HEK293 (cell line): Measurements from ENCODE around the gene KCNIP4.

ENCODE experiments used
- CTCF ChIA-PET: fragments of 350-600 bp; formaldehyde crosslinking; extraction: SDS; loops from one replicate; lab custom pipeline; 2021; ENCODE audit warnings: antibody characterized with exemption; lab: Yijun Ruan, JAX
- POLR2A ChIA-PET: fragments of 300-600 bp; formaldehyde crosslinking; extraction: SDS; loops from one replicate; lab custom pipeline; 2020; ENCODE audit warnings: antibody characterized with exemption, inconsistent platforms; lab: Yijun Ruan, JAX
- H3K27ac ChIP-seq: fragments of 200-500 bp; sonication (Bioruptor generic); 2 replicates; pipeline ENCODE4 v1.5.1; 2014; ENCODE audit warnings: low read depth, low read length, control low read depth, inconsistent platforms; ENCODE audit errors: extremely low read depth
- H3K36me3 ChIP-seq, 2 experiments: fragments of 200-500 bp in 1 of 2; sonication (Bioruptor generic) in 1 of 2; 1 replicate in 1 of 2; 2 replicates in 1 of 2; pipeline ENCODE4 v1.5.1; 2014 to 2017; ENCODE audit warnings: inconsistent platforms in 2 of 2, low read length in 2 of 2; ENCODE audit not compliant: control insufficient read depth in 2 of 2, insufficient read depth in 1 of 2
- H3K4me1 ChIP-seq: fragments of 200-500 bp; sonication (Bioruptor generic); 2 replicates; pipeline ENCODE4 v1.5.1; 2014; ENCODE audit warnings: mild to moderate bottlenecking, low read length, inconsistent platforms; ENCODE audit not compliant: control insufficient read depth, insufficient read depth
- H3K4me3 ChIP-seq: 2 replicates; pipeline ENCODE4 v1.5.1; 2011; ENCODE audit warnings: low read depth, mild to moderate bottlenecking, control low read depth, low read length, moderate library complexity
- H3K9me3 ChIP-seq: fragments of 200-500 bp; sonication (Bioruptor generic); 2 replicates; pipeline ENCODE4 v1.5.1; 2014; ENCODE audit warnings: low read depth, low read length, inconsistent platforms; ENCODE audit not compliant: control insufficient read depth, insufficient read depth
- GLI4 ChIP-seq: fragments of 450-650 bp; formaldehyde crosslinking; IDR thresholded peaks from 2 replicates; pipeline ENCODE4 v1.5.1; 2016; ENCODE audit warnings: missing biosample characterization, missing genetic modification characterization
- KLF10 ChIP-seq: fragments of 450-650 bp; IDR thresholded peaks from 2 replicates; pipeline ENCODE4 v1.5.1; 2018; ENCODE audit warnings: missing biosample characterization, mild to moderate bottlenecking, missing genetic modification characterization
- KLF8 ChIP-seq: fragments of 450-650 bp; formaldehyde crosslinking; IDR thresholded peaks from 2 replicates; pipeline ENCODE4 v1.5.1; 2016; ENCODE audit warnings: missing biosample characterization, missing genetic modification characterization
- KLF9 ChIP-seq: fragments of 450-650 bp; formaldehyde crosslinking; IDR thresholded peaks from 2 replicates; pipeline ENCODE4 v1.5.1; 2016; ENCODE audit warnings: missing biosample characterization, missing genetic modification characterization, low read depth
- OSR2 ChIP-seq: fragments of 450-650 bp; formaldehyde crosslinking; IDR thresholded peaks from 2 replicates; pipeline ENCODE4 v1.5.1; 2016; ENCODE audit warnings: missing biosample characterization, missing genetic modification characterization
- ZBTB20 ChIP-seq: fragments of 450-650 bp; formaldehyde crosslinking; IDR thresholded peaks from 2 replicates; pipeline ENCODE4 v1.5.1; 2016; ENCODE audit warnings: missing biosample characterization, missing genetic modification characterization
- ZBTB7A ChIP-seq: fragments of 450-650 bp; formaldehyde crosslinking; IDR thresholded peaks from 2 replicates; pipeline ENCODE4 v1.5.1; 2016; ENCODE audit warnings: low read depth, missing biosample characterization, missing genetic modification characterization
- ZNF138 ChIP-seq: fragments of 450-650 bp; formaldehyde crosslinking; IDR thresholded peaks from 2 replicates; pipeline ENCODE4 v1.5.1; 2016; ENCODE audit warnings: missing biosample characterization, missing genetic modification characterization, borderline replicate concordance
- ZNF184 ChIP-seq: fragments of 450-650 bp; IDR thresholded peaks from 2 replicates; pipeline ENCODE4 v1.5.1; 2018; ENCODE audit warnings: missing biosample characterization, mild to moderate bottlenecking, missing genetic modification characterization
- ZNF248 ChIP-seq: fragments of 450-650 bp; formaldehyde crosslinking; IDR thresholded peaks from 2 replicates; pipeline ENCODE4 v1.5.1; 2017; ENCODE audit warnings: missing biosample characterization, missing genetic modification characterization
- ZNF341 ChIP-seq: fragments of 450-650 bp; formaldehyde crosslinking; IDR thresholded peaks from 2 replicates; pipeline ENCODE4; 2016; ENCODE audit warnings: low read depth, missing biosample characterization, missing genetic modification characterization
- ZNF354C ChIP-seq: fragments of 450-650 bp; formaldehyde crosslinking; IDR thresholded peaks from 2 replicates; pipeline ENCODE4 v1.5.1; 2016; ENCODE audit warnings: missing biosample characterization, missing genetic modification characterization, low read depth, borderline replicate concordance
- ZNF404 ChIP-seq: fragments of 450-650 bp; formaldehyde crosslinking; IDR thresholded peaks from 2 replicates; pipeline ENCODE4 v1.5.1; 2017; ENCODE audit warnings: missing biosample characterization, missing genetic modification characterization
- ZNF426 ChIP-seq: fragments of 450-650 bp; formaldehyde crosslinking; IDR thresholded peaks from 2 replicates; pipeline ENCODE4 v1.5.1; 2017; ENCODE audit warnings: missing biosample characterization, missing genetic modification characterization, mild to moderate bottlenecking, inconsistent platforms, moderate library complexity
- ZNF521 ChIP-seq: fragments of 450-650 bp; formaldehyde crosslinking; IDR thresholded peaks from 2 replicates; pipeline ENCODE4 v1.5.1; 2017; ENCODE audit warnings: missing biosample characterization, mild to moderate bottlenecking, missing genetic modification characterization
- TF ChIP-seq, protein P1 (sequence below): fragments of 450-650 bp; formaldehyde crosslinking; conservative IDR thresholded peaks from 2 replicates; pipeline ENCODE4 v1.5.1; 2016; ENCODE audit warnings: low read depth, missing biosample characterization, missing genetic modification characterization
- TF ChIP-seq, protein P2 (sequence below): fragments of 450-650 bp; formaldehyde crosslinking; IDR thresholded peaks from 2 replicates; pipeline ENCODE4 v1.5.1; 2016; ENCODE audit warnings: missing biosample characterization, missing genetic modification characterization
- TF ChIP-seq, protein P3 (sequence below): fragments of 450-650 bp; formaldehyde crosslinking; IDR thresholded peaks from 2 replicates; pipeline ENCODE4 v1.5.1; 2016; ENCODE audit warnings: missing biosample characterization, missing genetic modification characterization, low read depth

The KCNIP4 gene

DNA sequence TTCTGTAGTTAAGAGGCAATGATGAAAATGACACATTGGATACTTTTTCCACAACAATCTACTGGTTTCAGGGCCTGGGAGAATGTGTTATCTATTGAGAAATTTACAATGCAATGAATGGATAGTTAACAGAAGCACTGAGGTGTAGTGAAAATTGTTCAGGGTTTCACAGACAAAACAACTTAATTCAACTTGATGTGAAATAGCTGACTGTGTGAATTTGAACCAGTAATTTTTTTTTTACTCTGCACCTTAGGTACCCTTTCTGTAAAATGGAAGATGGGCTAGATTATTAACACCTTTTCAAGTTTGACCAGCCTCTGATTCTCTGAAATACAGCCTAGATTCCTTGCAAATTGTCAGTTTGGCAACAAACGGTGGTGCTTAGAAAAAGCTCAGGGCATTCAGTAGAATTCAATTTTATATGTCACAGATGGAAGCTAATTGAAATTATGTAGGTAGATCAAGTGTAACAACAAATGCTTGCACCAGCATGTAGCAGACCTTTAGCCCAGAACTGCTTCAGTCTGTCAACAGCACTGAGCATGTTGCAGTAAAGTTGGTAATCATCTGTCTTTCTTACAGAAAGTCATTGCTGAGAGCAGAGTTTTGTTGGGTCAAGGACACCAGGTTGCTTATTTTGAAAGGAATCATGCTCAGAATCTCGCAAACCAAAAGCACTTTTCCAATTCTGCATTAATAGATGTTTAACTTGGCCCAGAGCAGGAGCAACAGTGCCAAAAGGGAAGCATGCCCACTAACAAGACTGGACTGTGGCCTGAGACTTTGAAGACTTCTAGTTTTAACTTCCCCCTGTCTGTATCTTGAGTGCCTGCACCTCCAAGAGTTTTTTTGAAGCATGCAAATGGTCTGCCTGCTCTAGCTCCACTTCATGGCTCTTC, 721.7 kb downstream of the KCNIP4 start:
- ChIA-PET CTCF (interaction anchor here (0.6 kb wide), 1 partner anchor 503 kb away, joined by 3 read pairs; no protein-coding TSS in a partner anchor), POLR2A (no interaction called here)
- Histone ChIP-seq H3K4me1 (no peaks in the 10 kb centered on the region), H3K9me3 (no peaks in the 10 kb centered on the region), H3K27ac (no peak overlapping the region), H3K36me3 (no peaks in the 10 kb centered on the region), H3K4me3 (no peak overlapping the region)
- TF ChIP-seq, protein P1, sequence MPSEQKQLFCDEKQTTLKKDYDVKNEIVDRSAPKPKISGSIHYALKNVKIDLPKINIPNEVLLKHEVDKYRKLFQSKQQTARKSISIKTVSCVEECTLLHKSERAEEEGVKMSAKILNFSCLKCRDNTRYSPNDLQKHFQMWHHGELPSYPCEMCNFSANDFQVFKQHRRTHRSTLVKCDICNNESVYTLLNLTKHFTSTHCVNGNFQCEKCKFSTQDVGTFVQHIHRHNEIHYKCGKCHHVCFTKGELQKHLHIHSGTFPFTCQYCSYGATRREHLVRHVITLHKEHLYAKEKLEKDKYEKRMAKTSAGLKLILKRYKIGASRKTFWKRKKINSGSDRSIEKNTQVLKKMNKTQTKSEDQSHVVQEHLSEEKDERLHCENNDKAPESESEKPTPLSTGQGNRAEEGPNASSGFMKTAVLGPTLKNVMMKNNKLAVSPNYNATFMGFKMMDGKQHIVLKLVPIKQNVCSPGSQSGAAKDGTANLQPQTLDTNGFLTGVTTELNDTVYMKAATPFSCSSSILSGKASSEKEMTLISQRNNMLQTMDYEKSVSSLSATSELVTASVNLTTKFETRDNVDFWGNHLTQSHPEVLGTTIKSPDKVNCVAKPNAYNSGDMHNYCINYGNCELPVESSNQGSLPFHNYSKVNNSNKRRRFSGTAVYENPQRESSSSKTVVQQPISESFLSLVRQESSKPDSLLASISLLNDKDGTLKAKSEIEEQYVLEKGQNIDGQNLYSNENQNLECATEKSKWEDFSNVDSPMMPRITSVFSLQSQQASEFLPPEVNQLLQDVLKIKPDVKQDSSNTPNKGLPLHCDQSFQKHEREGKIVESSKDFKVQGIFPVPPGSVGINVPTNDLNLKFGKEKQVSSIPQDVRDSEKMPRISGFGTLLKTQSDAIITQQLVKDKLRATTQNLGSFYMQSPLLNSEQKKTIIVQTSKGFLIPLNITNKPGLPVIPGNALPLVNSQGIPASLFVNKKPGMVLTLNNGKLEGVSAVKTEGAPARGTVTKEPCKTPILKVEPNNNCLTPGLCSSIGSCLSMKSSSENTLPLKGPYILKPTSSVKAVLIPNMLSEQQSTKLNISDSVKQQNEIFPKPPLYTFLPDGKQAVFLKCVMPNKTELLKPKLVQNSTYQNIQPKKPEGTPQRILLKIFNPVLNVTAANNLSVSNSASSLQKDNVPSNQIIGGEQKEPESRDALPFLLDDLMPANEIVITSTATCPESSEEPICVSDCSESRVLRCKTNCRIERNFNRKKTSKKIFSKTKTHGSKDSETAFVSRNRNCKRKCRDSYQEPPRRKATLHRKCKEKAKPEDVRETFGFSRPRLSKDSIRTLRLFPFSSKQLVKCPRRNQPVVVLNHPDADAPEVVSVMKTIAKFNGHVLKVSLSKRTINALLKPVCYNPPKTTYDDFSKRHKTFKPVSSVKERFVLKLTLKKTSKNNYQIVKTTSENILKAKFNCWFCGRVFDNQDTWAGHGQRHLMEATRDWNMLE (tag by site-specific recombination), result no peak
- no peak for TF ChIP-seq ZNF404 (tag by site-specific recombination)
- no peak for TF ChIP-seq ZBTB7A (tag by site-specific recombination)
- TF ChIP-seq KLF10 (tag by site-specific recombination), result no peak
- TF ChIP-seq ZNF426, result no peak
- TF ChIP-seq ZNF184 (tag by site-specific recombination), result no peak
- TF ChIP-seq ZNF248 (tag by site-specific recombination), result no peak
- TF ChIP-seq OSR2 (tag by site-specific recombination), result no peak
- no peak for TF ChIP-seq ZNF138 (tag by site-specific recombination)
- no peak for TF ChIP-seq KLF9 (tag by site-specific recombination)
- no peak for TF ChIP-seq ZNF521 (tag by site-specific recombination)
- no peak for TF ChIP-seq ZNF354C (tag by site-specific recombination)
- no peak for TF ChIP-seq ZBTB20 (tag by site-specific recombination)
- TF ChIP-seq GLI4 (tag by site-specific recombination), result no peak
- TF ChIP-seq, protein P2, sequence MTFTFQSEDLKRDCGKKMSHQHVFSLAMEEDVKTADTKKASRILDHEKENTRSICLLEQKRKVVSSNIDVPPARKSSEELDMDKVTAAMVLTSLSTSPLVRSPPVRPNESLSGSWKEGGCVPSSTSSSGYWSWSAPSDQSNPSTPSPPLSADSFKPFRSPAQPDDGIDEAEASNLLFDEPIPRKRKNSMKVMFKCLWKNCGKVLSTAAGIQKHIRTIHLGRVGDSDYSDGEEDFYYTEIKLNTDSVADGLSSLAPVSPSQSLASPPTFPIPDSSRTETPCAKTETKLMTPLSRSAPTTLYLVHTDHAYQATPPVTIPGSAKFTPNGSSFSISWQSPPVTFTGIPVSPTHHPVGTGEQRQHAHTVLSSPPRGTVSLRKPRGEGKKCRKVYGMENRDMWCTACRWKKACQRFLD (tag by site-specific recombination), result no peak
- no peak for TF ChIP-seq ZNF341 (tag by site-specific recombination)
- TF ChIP-seq, protein P3, sequence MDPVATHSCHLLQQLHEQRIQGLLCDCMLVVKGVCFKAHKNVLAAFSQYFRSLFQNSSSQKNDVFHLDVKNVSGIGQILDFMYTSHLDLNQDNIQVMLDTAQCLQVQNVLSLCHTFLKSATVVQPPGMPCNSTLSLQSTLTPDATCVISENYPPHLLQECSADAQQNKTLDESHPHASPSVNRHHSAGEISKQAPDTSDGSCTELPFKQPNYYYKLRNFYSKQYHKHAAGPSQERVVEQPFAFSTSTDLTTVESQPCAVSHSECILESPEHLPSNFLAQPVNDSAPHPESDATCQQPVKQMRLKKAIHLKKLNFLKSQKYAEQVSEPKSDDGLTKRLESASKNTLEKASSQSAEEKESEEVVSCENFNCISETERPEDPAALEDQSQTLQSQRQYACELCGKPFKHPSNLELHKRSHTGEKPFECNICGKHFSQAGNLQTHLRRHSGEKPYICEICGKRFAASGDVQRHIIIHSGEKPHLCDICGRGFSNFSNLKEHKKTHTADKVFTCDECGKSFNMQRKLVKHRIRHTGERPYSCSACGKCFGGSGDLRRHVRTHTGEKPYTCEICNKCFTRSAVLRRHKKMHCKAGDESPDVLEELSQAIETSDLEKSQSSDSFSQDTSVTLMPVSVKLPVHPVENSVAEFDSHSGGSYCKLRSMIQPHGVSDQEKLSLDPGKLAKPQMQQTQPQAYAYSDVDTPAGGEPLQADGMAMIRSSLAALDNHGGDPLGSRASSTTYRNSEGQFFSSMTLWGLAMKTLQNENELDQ, result no peak
- TF ChIP-seq KLF8 (tag by site-specific recombination), result no peak
